Measurements from ENCODE around the gene STAT3. TPM values are rescaled to one million over a fixed set of nuclear protein-coding genes. Genes with fewer than 3 reads are reported as not detected.

Gene STAT3
- total RNA-seq, 4 donors from 2014 or later, result 178 to 219 (median 191) TPM

DNA sequence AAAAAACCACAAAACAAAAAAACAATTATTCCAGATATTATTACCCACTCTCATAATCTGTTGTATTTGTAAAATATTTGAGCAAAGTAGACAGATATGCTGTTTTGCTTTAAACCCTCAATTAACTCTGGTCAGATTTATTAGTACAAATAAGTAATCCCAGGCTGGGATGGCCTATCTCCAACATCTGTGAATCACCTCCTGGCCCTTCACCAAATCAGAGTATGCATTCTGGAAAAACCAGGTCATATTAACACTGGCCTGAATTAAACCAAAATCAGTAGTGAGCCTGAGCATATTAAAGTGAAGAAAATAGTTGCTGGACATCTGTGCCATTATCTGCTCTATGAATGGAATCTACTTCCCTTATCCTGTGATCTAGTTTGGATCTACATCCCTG is 41.0 kb downstream of the STAT3 start:
- DNase-seq, result peak in 1 of 3 donors; percentile 57
- H3K36me3 ChIP-seq, result peaks cover 0 to 41% (median 0%) of the 10 kb centered on the region in 3 donors
- H3K27ac ChIP-seq, result peak overlapping the region in 2 of 4 donors; percentile 22 to 35

DNA sequence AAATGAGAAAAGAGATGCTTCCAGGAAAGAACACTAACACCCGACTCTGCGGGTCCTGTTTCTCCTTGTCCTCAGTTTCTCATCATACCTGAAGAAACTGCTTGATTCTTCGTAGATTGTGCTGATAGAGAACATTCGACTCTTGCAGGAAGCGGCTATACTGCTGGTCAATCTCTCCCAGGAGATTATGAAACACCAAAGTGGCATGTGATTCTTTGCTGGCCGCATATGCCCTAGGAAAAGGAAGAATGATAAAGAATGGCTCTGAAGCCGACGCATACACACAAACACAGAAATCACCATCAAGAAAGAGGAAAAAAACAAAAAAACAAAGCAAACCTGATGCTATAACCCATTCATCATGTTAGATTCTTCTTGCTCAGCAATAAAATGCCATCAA is 41.8 kb downstream of the STAT3 start:
- Histone ChIP-seq H3K36me3 (peaks cover 0 to 48% (median 0%) of the 10 kb centered on the region in 3 donors), H3K9me3 (no peaks in the 10 kb centered on the region), H3K4me3 (no peak overlapping the region), H3K27me3 (no peaks in the 10 kb centered on the region), H3K27ac (no peak overlapping the region), H3K4me1 (peaks cover 0 to 5% (median 0%) of the 10 kb centered on the region in 4 donors)
- TF ChIP-seq, protein P1, sequence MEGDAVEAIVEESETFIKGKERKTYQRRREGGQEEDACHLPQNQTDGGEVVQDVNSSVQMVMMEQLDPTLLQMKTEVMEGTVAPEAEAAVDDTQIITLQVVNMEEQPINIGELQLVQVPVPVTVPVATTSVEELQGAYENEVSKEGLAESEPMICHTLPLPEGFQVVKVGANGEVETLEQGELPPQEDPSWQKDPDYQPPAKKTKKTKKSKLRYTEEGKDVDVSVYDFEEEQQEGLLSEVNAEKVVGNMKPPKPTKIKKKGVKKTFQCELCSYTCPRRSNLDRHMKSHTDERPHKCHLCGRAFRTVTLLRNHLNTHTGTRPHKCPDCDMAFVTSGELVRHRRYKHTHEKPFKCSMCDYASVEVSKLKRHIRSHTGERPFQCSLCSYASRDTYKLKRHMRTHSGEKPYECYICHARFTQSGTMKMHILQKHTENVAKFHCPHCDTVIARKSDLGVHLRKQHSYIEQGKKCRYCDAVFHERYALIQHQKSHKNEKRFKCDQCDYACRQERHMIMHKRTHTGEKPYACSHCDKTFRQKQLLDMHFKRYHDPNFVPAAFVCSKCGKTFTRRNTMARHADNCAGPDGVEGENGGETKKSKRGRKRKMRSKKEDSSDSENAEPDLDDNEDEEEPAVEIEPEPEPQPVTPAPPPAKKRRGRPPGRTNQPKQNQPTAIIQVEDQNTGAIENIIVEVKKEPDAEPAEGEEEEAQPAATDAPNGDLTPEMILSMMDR (IDR thresholded peaks at IDR 0.05), result no peak
- TF ChIP-seq POLR2A (IDR thresholded peaks at IDR 0.05), result no peak
- no peak for DNase-seq

More for the DNA sequence above, 41.0 kb downstream of the STAT3 start:
- TF ChIP-seq POLR2A (IDR thresholded peaks at IDR 0.05), result no peak
- TF ChIP-seq, protein P1 (IDR thresholded peaks at IDR 0.05), result no peak
- H3K4me3 ChIP-seq, result no peak overlapping the region
- no peaks in the 10 kb centered on the region for H3K27me3 ChIP-seq
- H3K9me3 ChIP-seq, result no peaks in the 10 kb centered on the region
- H3K4me1 ChIP-seq, result peaks cover 0 to 5% (median 0%) of the 10 kb centered on the region in 4 donors

GRCh38 chr17:42345396-42346073 is 42.7 kb downstream of the STAT3 start:
- peaks cover 0 to 5% (median 0%) of the 10 kb centered on the region in 4 donors for H3K4me1 ChIP-seq

GRCh38 chr17:42342242-42343008 is 45.8 kb downstream of the STAT3 start:
- Histone ChIP-seq H3K27ac (peak overlapping the region; percentile 2 to 55 (median 19)), H3K36me3 (peaks cover 0 to 81% (median 0%) of the 10 kb centered on the region in 3 donors), H3K4me3 (no peak overlapping the region), H3K27me3 (no peaks in the 10 kb centered on the region), H3K9me3 (no peaks in the 10 kb centered on the region), H3K4me1 (peaks cover 0 to 4% (median 0%) of the 10 kb centered on the region in 4 donors)
- TF ChIP-seq, protein P1 (IDR thresholded peaks at IDR 0.05), result no peak
- TF ChIP-seq POLR2A (IDR thresholded peaks at IDR 0.05), result no peak
- no peak for DNase-seq

More at GRCh38 chr17:42345396-42346073, 42.7 kb downstream of the STAT3 start:
- no peak for DNase-seq
- H3K36me3 ChIP-seq, result peaks cover 0 to 58% (median 0%) of the 10 kb centered on the region in 3 donors
- H3K4me3 ChIP-seq, result no peak overlapping the region
- no peaks in the 10 kb centered on the region for H3K9me3 ChIP-seq
- TF ChIP-seq, protein P1 (IDR thresholded peaks at IDR 0.05), result no peak
- TF ChIP-seq POLR2A (IDR thresholded peaks at IDR 0.05), result no peak
- H3K27me3 ChIP-seq, result no peaks in the 10 kb centered on the region
- H3K27ac ChIP-seq, result no peak overlapping the region

DNA sequence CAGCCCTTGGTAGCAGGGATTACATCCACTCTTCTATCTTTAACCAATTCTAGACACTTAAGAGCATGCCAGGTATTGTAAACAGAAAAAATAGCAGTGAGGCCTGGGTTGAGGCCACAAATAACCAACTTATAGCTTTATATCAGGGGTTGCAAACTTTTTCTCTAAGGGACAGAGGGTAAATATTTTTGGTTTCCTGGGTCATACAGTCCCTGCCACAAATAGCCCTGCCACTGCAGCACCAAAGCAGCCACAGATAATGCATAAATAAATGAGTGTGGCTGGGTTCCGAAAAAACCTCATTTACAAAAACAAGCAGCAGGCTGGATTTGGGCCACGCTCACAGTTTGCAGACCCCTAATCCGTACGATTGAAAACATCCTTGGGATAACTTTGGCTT is 46.7 kb downstream of the STAT3 start:
- no peak for DNase-seq
- Histone ChIP-seq H3K4me3 (no peak overlapping the region), H3K27ac (peak overlapping the region in 3 of 4 donors; percentile 13 to 55 (median 25)), H3K4me1 (no peaks in the 10 kb centered on the region), H3K36me3 (peaks cover 0 to 90% (median 0%) of the 10 kb centered on the region in 3 donors), H3K27me3 (no peaks in the 10 kb centered on the region), H3K9me3 (no peaks in the 10 kb centered on the region)
- TF ChIP-seq, protein P1 (IDR thresholded peaks at IDR 0.05), result no peak
- TF ChIP-seq POLR2A (IDR thresholded peaks at IDR 0.05), result no peak
